GM12878 (cell line): ENCODE measurements around the gene L3MBTL1. TPM values are rescaled to one million over a fixed set of nuclear protein-coding genes. Genes with fewer than 3 reads are reported as not detected.

Source experiments
- ATAC-seq: fragments of 200-7000 bp; cut with Tn5 transposase; 3 replicates; pipeline ENCODE4 v1.9.1; 2020; ENCODE audit warnings: mild to moderate bottlenecking, moderate library complexity
- BruUV-seq: library from RNA; stranded (reverse); fragments of 400-500 nt; replicated peaks from 2 replicates; lab custom pipeline; 2021; lab: Mats Ljungman, UMichigan
- CTCF ChIA-PET: fragments of 300-600 bp; sonication (Branson Sonifier 250); formaldehyde crosslinking; extraction: SDS; loops from one replicate; lab custom pipeline; 2021; ENCODE audit warnings: inconsistent platforms; lab: Yijun Ruan, JAX
- POLR2A ChIA-PET: fragments of 350-600 bp; formaldehyde crosslinking; extraction: SDS; loops from one replicate; lab custom pipeline; 2021; ENCODE audit warnings: inconsistent platforms; lab: Charles Lee
- RAD21 ChIA-PET: fragments of 300-600 bp; sonication (Branson Sonifier 250); formaldehyde crosslinking; loops from one replicate; lab custom pipeline; 2023; ENCODE audit warnings: antibody characterized with exemption; ENCODE audit not compliant: unreplicated experiment; lab: Charles Lee
- SMC1A ChIA-PET: fragments of 300-600 bp; sonication (Branson Sonifier 250); formaldehyde crosslinking; loops from one replicate; lab custom pipeline; 2023; ENCODE audit not compliant: unreplicated experiment, uncharacterized antibody; lab: Charles Lee
- DNase-seq: peaks from one replicate; pipeline ENCODE4 v3.0.0-alpha.2; 2011; ENCODE audit warnings: low read depth, low spot score
- FAIRE-seq: peaks from 3 replicates; lab custom pipeline; 2011; peaks lifted over from hg19 to GRCh38; lab: Jason Lieb, UNC
- H2AFZ ChIP-seq: 2 replicates; pipeline ENCODE4 v1.6.0; 2011; ENCODE audit warnings: low read depth, low read length, control low read depth; ENCODE audit not compliant: control insufficient read depth
- H3K27ac ChIP-seq: 2 replicates; pipeline ENCODE4 v1.5.1; 2011; ENCODE audit warnings: control low read depth; ENCODE audit not compliant: control insufficient read depth, insufficient read depth
- H3K27me3 ChIP-seq, 2 experiments: replicated peaks in 1 of 2; 2 replicates each; pipeline versions ENCODE4 v1.6.0 to v1.6.1; 2011; ENCODE audit warnings: low read length in 1 of 2; ENCODE audit not compliant: control insufficient read depth in 2 of 2, insufficient read depth in 2 of 2
- H3K36me3 ChIP-seq, 2 experiments: 2 replicates each; pipeline ENCODE4 v1.5.1; 2011; ENCODE audit warnings: low read length in 1 of 2; ENCODE audit not compliant: control insufficient read depth in 2 of 2, insufficient read depth in 2 of 2
- H3K4me1 ChIP-seq: 2 replicates; pipeline ENCODE4 v1.6.1; 2011; ENCODE audit warnings: mild to moderate bottlenecking, low read length, moderate library complexity, mixed read lengths; ENCODE audit not compliant: control insufficient read depth, insufficient read depth
- H3K4me2 ChIP-seq: 2 replicates; pipeline ENCODE4 v1.6.0; 2011; ENCODE audit warnings: control low read depth; ENCODE audit not compliant: control insufficient read depth, insufficient read depth
- H3K4me3 ChIP-seq: fragments of 200-600 bp; sonication (generic); 2 replicates; pipeline ENCODE4 v1.5.1; 2016
- H3K79me2 ChIP-seq: 2 replicates; pipeline ENCODE4 v1.6.0; 2011; ENCODE audit warnings: low read length; ENCODE audit not compliant: control insufficient read depth, insufficient read depth
- H3K9ac ChIP-seq: 2 replicates; pipeline ENCODE4 v1.8.0; 2011; ENCODE audit warnings: low read length, control low read depth, mixed read lengths; ENCODE audit not compliant: control insufficient read depth, insufficient read depth
- H3K9me3 ChIP-seq: replicated peaks from 3 replicates; pipeline ENCODE4 v1.5.1; 2011; ENCODE audit warnings: mild to moderate bottlenecking, low read length; ENCODE audit not compliant: control insufficient read depth, insufficient read depth
- H4K20me1 ChIP-seq: 2 replicates; pipeline ENCODE4 v1.6.0; 2011; ENCODE audit not compliant: control insufficient read depth, insufficient read depth
- BHLHE40 ChIP-seq, 2 experiments: fragments of 450-650 bp in 1 of 2; IDR thresholded peaks; 2 replicates each; pipeline ENCODE4 v1.6.1; 2011 to 2017; ENCODE audit warnings: low read depth in 2 of 2, borderline replicate concordance in 1 of 2, improper control_type of control experiment in 1 of 2, low read length in 1 of 2, mild to moderate bottlenecking in 1 of 2
- ETV6 ChIP-seq, 2 experiments: fragments of 450-650 bp in 1 of 2; IDR thresholded peaks in 1 of 2; conservative IDR thresholded peaks in 1 of 2; 2 replicates each; pipeline ENCODE4 v1.6.1; 2014; ENCODE audit warnings: antibody characterized with exemption in 1 of 2, borderline replicate concordance in 1 of 2, low read depth in 1 of 2, mild to moderate bottlenecking in 1 of 2, moderate library complexity in 1 of 2
- POLR2A ChIP-seq: IDR thresholded peaks from 2 replicates; pipeline ENCODE4 v1.6.1; 2011; ENCODE audit warnings: low read depth, mild to moderate bottlenecking, low read length
- POLR2AphosphoS2 ChIP-seq: IDR thresholded peaks from 2 replicates; pipeline ENCODE4 v1.6.1; 2011; ENCODE audit warnings: low read depth, mild to moderate bottlenecking, low read length, improper control_type of control experiment, moderate library complexity
- RAD21 ChIP-seq: IDR thresholded peaks from 2 replicates; pipeline ENCODE4 v1.6.1; 2011; ENCODE audit warnings: mild to moderate bottlenecking, low read depth, low read length, moderate library complexity; ENCODE audit not compliant: insufficient read depth
- YBX1 ChIP-seq: fragments of 450-650 bp; IDR thresholded peaks from 2 replicates; pipeline ENCODE4 v1.6.1; 2016; ENCODE audit warnings: antibody characterized with exemption
- WGBS: methylation state at CpG from one replicate; pipeline ENCODE4 v1.1.6; 2016; ENCODE audit warnings: low lambda C conversion rate; ENCODE audit not compliant: insufficient replicate concordance, insufficient coverage; ENCODE audit errors: missing lambda C conversion rate; 5-methylcytosine and 5-hydroxymethylcytosine counted together
- in situ Hi-C: fragments of 300-500 bp; cut with MboI; formaldehyde crosslinking; loops from 9 replicates; pipeline ENCODE4 v1.14.3; 2018; ENCODE audit warnings: mixed read lengths
- intact Hi-C: fragments of 100-400 bp; cut with micrococcal nuclease; formaldehyde crosslinking; loops from one replicate; pipeline ENCODE4 v1.14.2; 2022; ENCODE audit not compliant: unreplicated experiment
- polyA plus RNA-seq, 11 experiments: library from polyadenylated mRNA; depleted of rRNA in 4 of 11; unstranded in 6 of 11; stranded (reverse) in 5 of 11; fragments of >200 nt; fragmentation: Nextera tagmentation in 4 of 11; fragmentation: Illumina TruSeq in 1 of 11; extraction: Ambion mirVana in 4 of 11; extraction: Trizol in 1 of 11; gene quantifications; 1 replicate in 1 of 11; 2 replicates in 10 of 11; pipeline versions ENCODE4 v1.2.1 to v1.2.3, GENCODE V29; 2011 to 2016; ENCODE audit warnings: inconsistent platforms in 2 of 11, missing spikeins in 2 of 11, low read depth in 1 of 11
- total RNA-seq, 4 experiments: library from RNA; depleted of rRNA in 3 of 4; stranded (reverse); fragments of >200 nt in 3 of 4; fragmentation: Illumina TruSeq in 1 of 4; extraction: Trizol in 1 of 4; gene quantifications; 2 replicates each; pipeline versions ENCODE4 v1.2.1 to v1.2.3, GENCODE V29; 2013 to 2021
- TF ChIP-seq, protein P1 (sequence below): fragments of 450-650 bp; IDR thresholded peaks from 2 replicates; pipeline ENCODE4 v1.6.1; 2017; ENCODE audit warnings: borderline replicate concordance
- TF ChIP-seq, protein P2 (sequence below): fragments of 450-650 bp; IDR thresholded peaks from 2 replicates; pipeline ENCODE4 v1.6.1; 2016; ENCODE audit warnings: mild to moderate bottlenecking
- TF ChIP-seq, protein P3 (sequence below): fragments of 450-650 bp; IDR thresholded peaks from 2 replicates; pipeline ENCODE4 v1.6.1; 2017; ENCODE audit warnings: mild to moderate bottlenecking

Gene L3MBTL1
- total and polyA plus RNA-seq, 10 of the 15 experiments (the other 5 are each of a cell fraction or from before 2014, with no cell fraction given): 0.56 to 6.6 (median 3.9) TPM

DNA sequence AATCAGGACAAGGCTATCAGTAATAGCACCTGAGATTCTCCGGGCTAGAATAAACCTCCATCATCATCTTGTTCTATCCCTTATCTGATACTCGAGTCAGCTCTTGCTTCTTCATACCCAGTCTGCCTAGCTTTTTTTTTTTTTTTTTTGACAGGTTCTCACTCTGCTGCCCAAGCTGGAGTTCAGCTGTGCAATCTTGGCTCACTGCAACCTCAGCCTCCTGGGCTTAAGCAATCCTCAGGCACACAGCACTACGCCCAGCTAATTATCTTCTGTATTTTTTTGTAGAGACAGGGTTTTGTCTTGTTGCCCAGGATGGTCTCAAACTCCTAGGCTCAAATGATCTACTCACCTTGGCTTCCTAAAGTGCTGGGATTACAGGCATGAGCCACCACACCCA lies 30.3 kb upstream of the L3MBTL1 start:
- no peaks in the 10 kb centered on the region for H3K36me3 ChIP-seq
- CTCF ChIA-PET: no interaction called here
- RAD21 ChIA-PET: interaction anchor here (0.6 kb wide), 1 partner anchor 620 kb away, joined by 4 read pairs; no protein-coding TSS in a partner anchor
- no peaks in the 10 kb centered on the region for H4K20me1 ChIP-seq
- SMC1A ChIA-PET: no interaction called here
- no peaks in the 10 kb centered on the region for H3K79me2 ChIP-seq
- H3K27me3 ChIP-seq: no peaks in the 10 kb centered on the region
- WGBS: 54% methylated on average over 3 of the region's 3 CpGs
- intact Hi-C loops: no loop called here
- BruUV-seq: no TSS peak
- no peaks in the 10 kb centered on the region for H3K9me3 ChIP-seq
- TF ChIP-seq POLR2A: no peak
- TF ChIP-seq, all 136 proteins: peak for 0
- H2AFZ ChIP-seq: no peak overlapping the region
- no peak overlapping the region for H3K9ac ChIP-seq
- no peak overlapping the region for H3K4me3 ChIP-seq
- no peaks in the 10 kb centered on the region for H3K4me1 ChIP-seq
- in situ Hi-C loops: no loop called here
- POLR2A ChIA-PET: no interaction called here
- no peak overlapping the region for H3K4me2 ChIP-seq
- FAIRE-seq (no peak), DNase-seq (no peak), ATAC-seq (no peak)
- no peak overlapping the region for H3K27ac ChIP-seq

DNA sequence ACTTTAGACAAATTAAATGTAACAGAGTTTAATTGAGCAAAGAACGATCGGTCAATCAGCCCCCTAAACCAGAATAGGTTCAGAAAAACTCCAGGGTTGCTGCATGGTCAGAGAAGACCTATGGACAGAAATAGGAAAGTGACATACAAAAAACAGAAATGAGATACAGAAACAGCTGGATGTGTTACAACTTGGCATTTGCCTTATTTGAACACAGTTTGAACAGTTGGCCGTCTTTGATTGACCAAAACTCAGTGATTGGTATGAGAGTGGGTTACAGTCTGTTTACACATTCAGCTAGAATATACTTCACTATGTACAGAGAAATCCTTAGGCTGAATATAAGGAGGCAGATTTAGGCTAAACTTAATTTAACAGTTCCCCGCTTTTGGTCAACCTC lies 29.9 kb upstream of the L3MBTL1 start:
- DNase-seq: no peak
- 79% methylated on average over 4 of the region's 4 CpGs for WGBS
- Histone ChIP-seq H3K27me3 (no peaks in the 10 kb centered on the region), H3K79me2 (no peaks in the 10 kb centered on the region), H3K9me3 (no peaks in the 10 kb centered on the region), H3K4me2 (no peak overlapping the region), H4K20me1 (no peaks in the 10 kb centered on the region), H2AFZ (no peak overlapping the region), H3K4me3 (no peak overlapping the region), H3K27ac (no peak overlapping the region), H3K4me1 (no peaks in the 10 kb centered on the region), H3K36me3 (no peaks in the 10 kb centered on the region), H3K9ac (no peak overlapping the region)
- RAD21 ChIA-PET: interaction anchor here (0.6 kb wide), 1 partner anchor 621 kb away, joined by 4 read pairs; no protein-coding TSS in a partner anchor
- TF ChIP-seq, protein P1, sequence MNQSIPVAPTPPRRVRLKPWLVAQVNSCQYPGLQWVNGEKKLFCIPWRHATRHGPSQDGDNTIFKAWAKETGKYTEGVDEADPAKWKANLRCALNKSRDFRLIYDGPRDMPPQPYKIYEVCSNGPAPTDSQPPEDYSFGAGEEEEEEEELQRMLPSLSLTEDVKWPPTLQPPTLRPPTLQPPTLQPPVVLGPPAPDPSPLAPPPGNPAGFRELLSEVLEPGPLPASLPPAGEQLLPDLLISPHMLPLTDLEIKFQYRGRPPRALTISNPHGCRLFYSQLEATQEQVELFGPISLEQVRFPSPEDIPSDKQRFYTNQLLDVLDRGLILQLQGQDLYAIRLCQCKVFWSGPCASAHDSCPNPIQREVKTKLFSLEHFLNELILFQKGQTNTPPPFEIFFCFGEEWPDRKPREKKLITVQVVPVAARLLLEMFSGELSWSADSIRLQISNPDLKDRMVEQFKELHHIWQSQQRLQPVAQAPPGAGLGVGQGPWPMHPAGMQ: no peak
- no peak for TF ChIP-seq ETV6 (conservative IDR thresholded peaks at IDR 0.05 in 1 of 2, IDR thresholded peaks at IDR 0.05 in 1 of 2; ENCODE audit: borderline replicate concordance in 1 of 2, low read depth in 1 of 2)
- TF ChIP-seq, protein P2, sequence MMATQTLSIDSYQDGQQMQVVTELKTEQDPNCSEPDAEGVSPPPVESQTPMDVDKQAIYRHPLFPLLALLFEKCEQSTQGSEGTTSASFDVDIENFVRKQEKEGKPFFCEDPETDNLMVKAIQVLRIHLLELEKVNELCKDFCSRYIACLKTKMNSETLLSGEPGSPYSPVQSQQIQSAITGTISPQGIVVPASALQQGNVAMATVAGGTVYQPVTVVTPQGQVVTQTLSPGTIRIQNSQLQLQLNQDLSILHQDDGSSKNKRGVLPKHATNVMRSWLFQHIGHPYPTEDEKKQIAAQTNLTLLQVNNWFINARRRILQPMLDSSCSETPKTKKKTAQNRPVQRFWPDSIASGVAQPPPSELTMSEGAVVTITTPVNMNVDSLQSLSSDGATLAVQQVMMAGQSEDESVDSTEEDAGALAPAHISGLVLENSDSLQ: no peak
- TF ChIP-seq BHLHE40 (IDR thresholded peaks at IDR 0.05; ENCODE audit: borderline replicate concordance in 1 of 2, low read depth in 2 of 2, low read length in 1 of 2): no peak
- no peak for TF ChIP-seq YBX1
- TF ChIP-seq, protein P3, sequence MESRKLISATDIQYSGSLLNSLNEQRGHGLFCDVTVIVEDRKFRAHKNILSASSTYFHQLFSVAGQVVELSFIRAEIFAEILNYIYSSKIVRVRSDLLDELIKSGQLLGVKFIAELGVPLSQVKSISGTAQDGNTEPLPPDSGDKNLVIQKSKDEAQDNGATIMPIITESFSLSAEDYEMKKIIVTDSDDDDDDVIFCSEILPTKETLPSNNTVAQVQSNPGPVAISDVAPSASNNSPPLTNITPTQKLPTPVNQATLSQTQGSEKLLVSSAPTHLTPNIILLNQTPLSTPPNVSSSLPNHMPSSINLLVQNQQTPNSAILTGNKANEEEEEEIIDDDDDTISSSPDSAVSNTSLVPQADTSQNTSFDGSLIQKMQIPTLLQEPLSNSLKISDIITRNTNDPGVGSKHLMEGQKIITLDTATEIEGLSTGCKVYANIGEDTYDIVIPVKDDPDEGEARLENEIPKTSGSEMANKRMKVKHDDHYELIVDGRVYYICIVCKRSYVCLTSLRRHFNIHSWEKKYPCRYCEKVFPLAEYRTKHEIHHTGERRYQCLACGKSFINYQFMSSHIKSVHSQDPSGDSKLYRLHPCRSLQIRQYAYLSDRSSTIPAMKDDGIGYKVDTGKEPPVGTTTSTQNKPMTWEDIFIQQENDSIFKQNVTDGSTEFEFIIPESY: no peak
- TF ChIP-seq RAD21: no peak
- TF ChIP-seq POLR2AphosphoS2: no peak
- SMC1A ChIA-PET: no interaction called here
- intact Hi-C loops (no loop called here), in situ Hi-C loops (no loop called here)
- CTCF ChIA-PET: no interaction called here
- POLR2A ChIA-PET: no interaction called here
- ATAC-seq: no peak
- no TSS peak for BruUV-seq
- FAIRE-seq: no peak
